ENCODE data around the gene ST7.

ST7 gene

GRCh38 chr7:117072620-117073118, 119.4 kb downstream of the ST7 start:
- in situ Hi-C loops (cut with HindIII; ENCODE audit: low sequenced_read_pairs): no loop called here
- peak; percentile 90 for DNase-seq (ENCODE audit: low read depth, low spot score)
- H3K4me3 ChIP-seq (ENCODE audit: low read depth, low read length): no peak overlapping the region
- TF ChIP-seq CTCF (IDR thresholded peaks at IDR 0.05; ENCODE audit: low read depth, low read length): no peak

GRCh38 chr7:117074378-117074777, 121.1 kb downstream of the ST7 start:
- no peak for DNase-seq (ENCODE audit: low read depth, low spot score)
- in situ Hi-C loops (cut with HindIII; ENCODE audit: low sequenced_read_pairs): no loop called here
- no peak overlapping the region for H3K4me3 ChIP-seq (ENCODE audit: low read depth, low read length)
- no peak for TF ChIP-seq CTCF (IDR thresholded peaks at IDR 0.05; ENCODE audit: low read depth, low read length)

GRCh38 chr7:117075934-117076333, 122.6 kb downstream of the ST7 start:
- no peak overlapping the region for H3K4me3 ChIP-seq (ENCODE audit: low read depth, low read length)
- in situ Hi-C loops (cut with HindIII; ENCODE audit: low sequenced_read_pairs): no loop called here
- no peak for DNase-seq (ENCODE audit: low read depth, low spot score)
- TF ChIP-seq CTCF (IDR thresholded peaks at IDR 0.05; ENCODE audit: low read depth, low read length): no peak

- in situ Hi-C loops (cut with HindIII; ENCODE audit: low sequenced_read_pairs): no loop called here
- TF ChIP-seq CTCF (IDR thresholded peaks at IDR 0.05; ENCODE audit: low read depth, low read length): no peak
- H3K4me3 ChIP-seq (ENCODE audit: low read depth, low read length): no peak overlapping the region
- DNase-seq (ENCODE audit: low read depth, low spot score): no peak
These were observed 123.2 kb downstream of the ST7 start for GRCh38 chr7:117076426-117076943.

- TF ChIP-seq CTCF (IDR thresholded peaks at IDR 0.05; ENCODE audit: low read depth, low read length): no peak
- H3K4me3 ChIP-seq (ENCODE audit: low read depth, low read length): no peak overlapping the region
- DNase-seq (ENCODE audit: low read depth, low spot score): no peak
- in situ Hi-C loops (cut with HindIII; ENCODE audit: low sequenced_read_pairs): no loop called here
These were observed 124.4 kb downstream of the ST7 start for GRCh38 chr7:117077658-117078057.

GRCh38 chr7:117082647-117083046, 129.3 kb downstream of the ST7 start:
- H3K4me3 ChIP-seq (ENCODE audit: low read depth, low read length): no peak overlapping the region
- no peak for TF ChIP-seq CTCF (IDR thresholded peaks at IDR 0.05; ENCODE audit: low read depth, low read length)
- no peak for DNase-seq (ENCODE audit: low read depth, low spot score)
- in situ Hi-C loops (cut with HindIII; ENCODE audit: low sequenced_read_pairs): no loop called here

- no peak for TF ChIP-seq CTCF (IDR thresholded peaks at IDR 0.05; ENCODE audit: low read depth, low read length)
- DNase-seq (ENCODE audit: low read depth, low spot score): no peak
- no peak overlapping the region for H3K4me3 ChIP-seq (ENCODE audit: low read depth, low read length)
- in situ Hi-C loops (cut with HindIII; ENCODE audit: low sequenced_read_pairs): no loop called here
These were observed 130.3 kb downstream of the ST7 start for GRCh38 chr7:117083648-117084047.

All from astrocyte of the spinal cord (primary cell).